Measurements from ENCODE around the gene TRIM17. TPM values are rescaled to one million over a fixed set of nuclear protein-coding genes. Genes with fewer than 3 reads are reported as not detected.

Gene TRIM17
- total and polyA plus RNA-seq, 2 of the 8 experiments (the other 6 are each of a cell fraction or from before 2014, with no cell fraction given): 1.1 to 2.2 TPM

DNA sequence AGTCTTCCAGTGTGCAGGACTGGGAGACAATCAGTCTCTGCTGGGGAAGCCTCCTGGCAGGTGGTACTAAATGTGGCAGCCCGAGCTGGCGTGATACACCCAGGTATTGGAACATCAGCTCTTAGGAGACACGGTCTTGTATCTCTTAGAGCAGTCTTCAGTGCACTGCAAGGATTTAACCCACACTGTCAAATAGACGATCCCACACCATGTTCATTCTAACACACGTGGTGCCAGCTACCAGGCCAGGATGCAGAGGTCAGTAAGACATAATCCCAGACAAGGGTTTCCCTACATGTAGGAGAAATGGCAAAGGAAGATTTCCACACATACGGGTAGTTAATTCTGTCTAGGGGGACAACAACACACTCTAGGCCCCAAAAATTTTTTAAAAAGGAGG lies 18.7 kb downstream of the TRIM17 start:
- H3K9me3 ChIP-seq (ENCODE audit: insufficient read depth in 2 of 2, low read depth in 1 of 2, low read length in 1 of 2): no peaks in the 10 kb centered on the region
- POLR2A ChIA-PET (ENCODE audit: partially characterized antibody): interaction anchor here (0.8 to 1.6 kb wide), 3 partner anchors 28 to 61 kb away, joined by 3 to 5 read pairs (median 3); a partner anchor contains a TSS
- TF ChIP-seq RBBP5 (IDR thresholded peaks at IDR 0.05; ENCODE audit: borderline replicate concordance, low read depth, low read length) (no peak), RNF2 (IDR thresholded peaks at IDR 0.05; ENCODE audit: borderline replicate concordance, low read depth, low read length, missing control alignments, poor library complexity, severe bottlenecking) (no peak), POLR2A (IDR thresholded peaks at IDR 0.05; ENCODE audit: control extremely low read depth in 1 of 2, low read depth in 2 of 2, low read length in 2 of 2) (no peak), BCL11A (IDR thresholded peaks at IDR 0.05; ENCODE audit: low read depth in 2 of 2, low read length in 2 of 2) (no peak), CEBPB (IDR thresholded peaks at IDR 0.05; ENCODE audit: low read depth, low read length) (no peak), SP1 (IDR thresholded peaks at IDR 0.05; ENCODE audit: low read depth, low read length) (no peak), RAD21 (IDR thresholded peaks at IDR 0.05 in 1 of 2, conservative IDR thresholded peaks at IDR 0.05 in 1 of 2; ENCODE audit: low read depth in 2 of 2, low read length in 2 of 2) (no peak), CREB1 (IDR thresholded peaks at IDR 0.05) (no peak), SP2 (IDR thresholded peaks at IDR 0.05; ENCODE audit: low read length) (no peak), BACH1 (IDR thresholded peaks at IDR 0.05; ENCODE audit: low read length) (no peak), BRCA1 (IDR thresholded peaks at IDR 0.05; ENCODE audit: low read depth, low read length) (no peak), SAP30 (IDR thresholded peaks at IDR 0.05; ENCODE audit: insufficient read depth, insufficient replicate concordance, low read length) (no peak)
- TF ChIP-seq, protein P1, sequence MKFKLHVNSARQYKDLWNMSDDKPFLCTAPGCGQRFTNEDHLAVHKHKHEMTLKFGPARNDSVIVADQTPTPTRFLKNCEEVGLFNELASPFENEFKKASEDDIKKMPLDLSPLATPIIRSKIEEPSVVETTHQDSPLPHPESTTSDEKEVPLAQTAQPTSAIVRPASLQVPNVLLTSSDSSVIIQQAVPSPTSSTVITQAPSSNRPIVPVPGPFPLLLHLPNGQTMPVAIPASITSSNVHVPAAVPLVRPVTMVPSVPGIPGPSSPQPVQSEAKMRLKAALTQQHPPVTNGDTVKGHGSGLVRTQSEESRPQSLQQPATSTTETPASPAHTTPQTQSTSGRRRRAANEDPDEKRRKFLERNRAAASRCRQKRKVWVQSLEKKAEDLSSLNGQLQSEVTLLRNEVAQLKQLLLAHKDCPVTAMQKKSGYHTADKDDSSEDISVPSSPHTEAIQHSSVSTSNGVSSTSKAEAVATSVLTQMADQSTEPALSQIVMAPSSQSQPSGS (IDR thresholded peaks at IDR 0.05; ENCODE audit: low read length): no peak

More for the DNA sequence above, 18.7 kb downstream of the TRIM17 start:
- no peak overlapping the region for H3K18ac ChIP-seq (ENCODE audit: extremely low read depth, low read length)
- H4K5ac ChIP-seq (ENCODE audit: insufficient read length, low read depth, low read length): no peak overlapping the region
- peaks cover 0 to 11% of the 10 kb centered on the region in 2 experiments; a peak in 2 of 4 replicates for H3K79me2 ChIP-seq (ENCODE audit: control insufficient read depth in 1 of 2, insufficient read depth in 2 of 2, low read length in 2 of 2)
- no peak overlapping the region for H2BK5ac ChIP-seq (ENCODE audit: low read depth, low read length)
- H3K56ac ChIP-seq (replicated peaks; ENCODE audit: insufficient read length, low read depth, low read length): no peak overlapping the region
- no peak overlapping the region for H3K4me3 ChIP-seq (ENCODE audit: extremely low read depth in 1 of 4, insufficient read depth in 2 of 4, low read depth in 3 of 4, low read length in 4 of 4)
- no peak overlapping the region for H3K14ac ChIP-seq (ENCODE audit: insufficient read length)
- H3K9ac ChIP-seq (replicated peaks in 1 of 4; ENCODE audit: extremely low read depth in 1 of 4, low read depth in 3 of 4, low read length in 3 of 4): no peak overlapping the region
- no peak overlapping the region for H2BK15ac ChIP-seq (ENCODE audit: low read length)
- FAIRE-seq (no peak), DNase-seq (ENCODE audit: low read depth in 1 of 2, low spot score in 2 of 2) (no peak)
- no peak overlapping the region for H2AK5ac ChIP-seq (ENCODE audit: low read depth, low read length)
- WGBS, 2 experiments (ENCODE audit: extremely low coverage in 1 of 2, insufficient coverage in 1 of 2, insufficient read length in 1 of 2, insufficient replicate concordance in 2 of 2, low coverage in 1 of 2, low lambda C conversion rate in 2 of 2, missing lambda C conversion rate in 1 of 2): 85% methylated on average over 6 of the region's 6 CpGs; no CpG with 5 or more reads in 1 of the 2 experiments
- peaks cover 16 to 36% of the 10 kb centered on the region in 2 experiments for H4K20me1 ChIP-seq (replicated peaks in 1 of 2; ENCODE audit: control insufficient read depth in 1 of 2, insufficient read depth in 2 of 2, low read length in 2 of 2)
- no peak overlapping the region for H4K8ac ChIP-seq (ENCODE audit: extremely low read depth, insufficient read depth, low read length)
- H3K23me2 ChIP-seq (ENCODE audit: low read depth, low read length): no peaks in the 10 kb centered on the region
- CTCF ChIA-PET (ENCODE audit: partially characterized antibody): interaction anchor here (1.3 kb wide), 1 partner anchor 61 kb away, joined by 6 read pairs; no protein-coding TSS in a partner anchor
- H3K27ac ChIP-seq (ENCODE audit: low read depth, low read length): no peak overlapping the region
- H3K23ac ChIP-seq (ENCODE audit: insufficient read length): no peak overlapping the region
- no peaks in the 10 kb centered on the region for H3K4me1 ChIP-seq (replicated peaks in 1 of 4; ENCODE audit: control insufficient read depth in 3 of 4, insufficient read depth in 4 of 4, low read length in 3 of 4)
- no peak overlapping the region for H3K4me2 ChIP-seq (ENCODE audit: insufficient read depth in 1 of 2, low read depth in 2 of 2, low read length in 2 of 2)
- H4K91ac ChIP-seq (replicated peaks; ENCODE audit: insufficient read length, low read length): no peak overlapping the region
- peaks cover 11% of the 10 kb centered on the region; the same call in 1 of the 2 replicates for H3K79me1 ChIP-seq (ENCODE audit: low read depth, low read length)
- no peak overlapping the region for H3K4ac ChIP-seq (replicated peaks; ENCODE audit: insufficient read length, low read depth, low read length)
- no peaks in the 10 kb centered on the region for H3K27me3 ChIP-seq (replicated peaks in 1 of 4; ENCODE audit: control insufficient read depth in 3 of 4, extremely low read depth in 1 of 4, insufficient read depth in 3 of 4, low read length in 3 of 4)
- no peak overlapping the region for H2BK20ac ChIP-seq (ENCODE audit: low read length)
- H3K36me3 ChIP-seq (ENCODE audit: control insufficient read depth in 2 of 4, insufficient read depth in 4 of 4, low read length in 3 of 4): peaks cover 8 to 62% (median 31%) of the 10 kb centered on the region in 4 experiments; a peak in 7 of 8 replicates
- H2BK120ac ChIP-seq (replicated peaks; ENCODE audit: low read depth, low read length): no peak overlapping the region
- no peak overlapping the region for H2AFZ ChIP-seq (ENCODE audit: low read length)
- H2BK12ac ChIP-seq (ENCODE audit: low read depth, low read length): no peak overlapping the region
